RKO (cell line): Measurements from ENCODE around the gene KCNJ10.

Experiments
- DNase-seq: peaks from one replicate; pipeline ENCODE4 v3.0.0-alpha.2; 2016; ENCODE audit warnings: low spot score

Gene KCNJ10

GRCh38 chr1:159961636-159962035 is 108.3 kb downstream of the KCNJ10 start:
- DNase-seq, result no peak

GRCh38 chr1:159960721-159961381 is 109.1 kb downstream of the KCNJ10 start:
- peak; percentile 3 for DNase-seq

GRCh38 chr1:159959451-159959850 is 110.5 kb downstream of the KCNJ10 start:
- DNase-seq, result no peak

- no peak for DNase-seq
Measured at GRCh38 chr1:159958719-159959380, 111.1 kb downstream of the KCNJ10 start.

- DNase-seq, result no peak
Measured at GRCh38 chr1:159957824-159958268, 112.1 kb downstream of the KCNJ10 start.

GRCh38 chr1:159955456-159955855 is 114.5 kb downstream of the KCNJ10 start:
- DNase-seq, result no peak

GRCh38 chr1:159953536-159954515 is 116.1 kb downstream of the KCNJ10 start, which contains the start of gene SLAMF9:
SLAMF9 (minus strand) TSS chr1:159954237; CDS start chr1:159954137, 100 bp downstream.
- peak; percentile 2 for DNase-seq

- no peak for DNase-seq
Measured at GRCh38 chr1:159952932-159953331, 117.0 kb downstream of the KCNJ10 start.

- DNase-seq, result no peak
Measured at GRCh38 chr1:159951551-159951950, 118.4 kb downstream of the KCNJ10 start.

- DNase-seq, result no peak
Measured at GRCh38 chr1:159951016-159951415, 118.9 kb downstream of the KCNJ10 start.

GRCh38 chr1:159949981-159950381 is 120.0 kb downstream of the KCNJ10 start:
- DNase-seq, result no peak

GRCh38 chr1:159949123-159949522 is 120.8 kb downstream of the KCNJ10 start:
- no peak for DNase-seq
